ENCODE measurements around the gene DCUN1D1.

The DCUN1D1 gene

DNA sequence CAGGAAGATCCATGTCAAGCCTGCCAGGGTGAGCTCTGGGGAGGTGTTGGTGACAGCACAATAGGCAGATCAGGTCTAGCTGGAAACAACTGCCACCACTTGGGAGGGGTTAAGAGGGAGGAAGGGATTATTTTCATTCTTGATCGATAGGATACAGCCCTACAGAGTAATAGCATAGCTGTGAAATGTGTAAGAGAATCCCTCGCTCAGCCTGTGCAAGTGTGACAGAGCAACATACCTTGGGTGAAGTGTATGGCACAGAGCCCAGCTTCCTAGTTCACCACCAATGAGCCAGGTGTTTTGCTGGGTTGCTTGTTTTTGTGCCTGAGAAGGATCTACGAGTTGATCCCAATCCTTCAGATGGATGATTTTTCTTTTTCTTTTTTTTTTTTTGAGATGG, 9.2 kb upstream of the DCUN1D1 start:
- Mint-ChIP-seq H3K27me3 (no peaks in the 10 kb centered on the region), H3K36me3 (ENCODE audit: low read depth) (no peaks in the 10 kb centered on the region), H3K27ac (no peak overlapping the region), H3K4me1 (ENCODE audit: low read depth) (no peaks in the 10 kb centered on the region), H3K9me3 (peaks cover 8% of the 10 kb centered on the region), H3K4me3 (no peak overlapping the region)
- intact Hi-C loops (cut with micrococcal nuclease) = no loop called here

DNA sequence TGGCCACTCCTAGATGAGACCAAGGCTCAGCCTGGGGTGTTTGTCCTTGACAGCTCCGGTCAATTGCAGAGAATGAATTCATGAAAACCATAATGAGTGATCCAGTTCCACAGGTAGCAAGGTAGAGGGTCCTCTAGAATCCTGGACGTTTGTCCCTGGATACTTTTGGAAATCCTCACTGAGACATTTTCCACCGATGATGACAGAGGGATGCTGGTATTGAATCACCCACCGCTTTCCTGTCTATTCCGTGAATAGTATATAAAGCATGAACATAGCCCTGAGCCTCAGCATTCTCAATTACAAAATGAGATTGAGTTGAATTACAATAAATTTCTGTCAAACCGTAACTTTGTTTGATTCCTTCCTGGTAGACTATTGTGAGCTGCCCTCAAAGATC, 5.7 kb upstream of the DCUN1D1 start:
- Mint-ChIP-seq H3K9me3 (no peaks in the 10 kb centered on the region), H3K27me3 (no peaks in the 10 kb centered on the region), H3K4me3 (no peak overlapping the region), H3K27ac (no peak overlapping the region), H3K4me1 (ENCODE audit: low read depth) (peaks cover 6% of the 10 kb centered on the region), H3K36me3 (ENCODE audit: low read depth) (no peaks in the 10 kb centered on the region)
- intact Hi-C loops (cut with micrococcal nuclease) = no loop called here

DNA sequence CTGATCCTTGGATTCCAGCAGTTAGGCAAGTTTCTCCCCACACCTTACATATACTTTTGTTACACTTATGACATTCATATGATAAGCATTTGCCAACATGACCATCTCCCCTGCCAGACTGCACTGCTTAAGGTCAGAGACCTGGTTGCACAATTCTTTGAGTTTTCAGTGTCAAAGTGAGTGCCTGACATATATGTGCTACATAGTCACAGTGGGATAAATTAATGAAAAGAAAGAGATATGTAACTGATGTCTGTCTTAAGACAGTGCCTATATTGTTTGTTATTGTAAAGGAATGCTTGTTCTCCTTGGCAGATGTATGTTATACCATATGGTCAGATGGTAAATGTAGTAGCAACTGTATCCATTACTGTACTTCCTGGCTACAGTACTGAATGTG, 3.5 kb upstream of the DCUN1D1 start:
- Mint-ChIP-seq H3K4me1 (ENCODE audit: low read depth) (peaks cover 14% of the 10 kb centered on the region), H3K4me3 (no peak overlapping the region), H3K27me3 (no peaks in the 10 kb centered on the region), H3K27ac (no peak overlapping the region), H3K9me3 (no peaks in the 10 kb centered on the region), H3K36me3 (ENCODE audit: low read depth) (no peaks in the 10 kb centered on the region)
- intact Hi-C loops (cut with micrococcal nuclease) = no loop called here

DNA sequence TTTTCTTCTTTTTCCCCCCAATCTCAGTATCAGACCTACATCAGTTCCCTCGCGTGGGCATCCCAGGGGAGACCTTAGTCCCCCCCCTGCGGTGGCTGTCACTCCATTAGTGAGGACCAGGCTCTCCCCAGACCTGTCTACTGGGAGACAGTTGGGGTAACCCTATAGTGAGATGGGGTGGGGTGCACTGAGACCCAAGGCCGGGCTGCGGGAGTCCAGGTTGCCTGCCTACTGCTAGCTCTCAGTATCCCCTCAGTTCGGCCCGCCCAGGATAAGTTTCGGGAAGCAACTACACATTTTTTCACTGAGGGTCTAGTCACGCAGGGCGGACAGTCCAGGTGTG, 671 bp upstream of the DCUN1D1 start:
- Mint-ChIP-seq H3K4me1 (ENCODE audit: low read depth) (peaks cover 35% of the 10 kb centered on the region), H3K27me3 (no peaks in the 10 kb centered on the region), H3K27ac (peak overlapping the region; percentile 87), H3K9me3 (no peaks in the 10 kb centered on the region), H3K36me3 (ENCODE audit: low read depth) (no peaks in the 10 kb centered on the region), H3K4me3 (peak overlapping the region; percentile 76)
- intact Hi-C loops (cut with micrococcal nuclease) = no loop called here

DNA sequence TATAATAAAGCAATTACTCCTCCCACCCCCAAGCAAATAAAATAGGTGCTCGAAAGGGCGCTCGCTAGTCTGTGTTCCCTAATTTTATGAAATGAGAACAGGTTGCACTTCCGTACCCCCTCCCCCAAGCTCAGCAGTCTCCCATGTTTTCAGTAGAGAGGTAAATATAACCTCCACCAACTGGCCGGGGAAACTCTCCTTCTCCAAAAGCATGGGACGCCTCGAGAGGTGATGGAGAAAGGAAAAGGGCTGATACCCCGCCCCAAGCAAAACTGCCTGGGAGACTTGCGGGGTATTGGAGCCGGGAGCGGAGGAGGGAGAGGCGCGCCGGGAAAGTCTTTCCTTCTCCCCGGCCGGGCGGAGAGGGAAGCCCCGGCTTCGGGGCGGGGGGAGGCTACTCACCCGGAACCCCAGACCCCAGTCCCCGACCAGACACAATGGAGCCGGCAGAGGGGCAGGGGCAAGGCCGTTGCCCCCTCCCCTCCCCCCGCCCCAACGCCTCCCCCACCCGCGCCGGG, 605 bp downstream of the DCUN1D1 start:
- Mint-ChIP-seq H3K27me3 (no peaks in the 10 kb centered on the region), H3K36me3 (ENCODE audit: low read depth) (no peaks in the 10 kb centered on the region), H3K27ac (peak overlapping the region; percentile 87), H3K9me3 (no peaks in the 10 kb centered on the region), H3K4me3 (peak overlapping the region; percentile 88), H3K4me1 (ENCODE audit: low read depth) (peaks cover 35% of the 10 kb centered on the region)
- intact Hi-C loops (cut with micrococcal nuclease) = no loop called here

DNA sequence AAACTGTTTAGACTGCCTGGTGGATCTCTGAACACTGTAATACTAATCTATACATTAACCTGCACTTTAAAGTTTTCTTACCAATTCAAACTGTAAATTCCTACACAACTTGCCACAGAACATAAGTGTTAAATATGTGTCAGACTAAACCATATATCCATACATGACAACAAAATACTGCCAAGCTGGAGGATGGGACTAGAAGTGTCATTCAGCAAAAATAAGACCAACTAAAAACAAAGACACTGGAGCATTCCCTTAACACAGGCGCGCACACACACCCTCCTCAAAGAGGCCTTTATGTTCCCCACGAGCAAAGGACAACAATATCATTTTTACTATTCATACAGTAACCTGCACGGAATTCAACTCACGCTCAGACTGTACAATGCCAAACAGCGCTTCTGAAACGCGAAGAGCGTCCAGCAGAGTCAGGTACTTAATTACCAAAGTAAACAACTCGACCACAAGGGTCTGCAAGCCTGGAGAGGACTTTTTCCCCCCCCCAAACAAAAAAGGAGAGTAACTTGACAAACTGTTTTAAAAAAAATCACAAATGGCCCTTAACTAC, 1.1 kb downstream of the DCUN1D1 start:
- intact Hi-C loops (cut with micrococcal nuclease) = no loop called here
- H3K4me3 Mint-ChIP-seq = peak overlapping the region; percentile 88
- H3K9me3 Mint-ChIP-seq = no peaks in the 10 kb centered on the region
- H3K36me3 Mint-ChIP-seq (ENCODE audit: low read depth) = no peaks in the 10 kb centered on the region
- no peaks in the 10 kb centered on the region for H3K27me3 Mint-ChIP-seq
- peak overlapping the region; percentile 87 for H3K27ac Mint-ChIP-seq
- peaks cover 35% of the 10 kb centered on the region for H3K4me1 Mint-ChIP-seq (ENCODE audit: low read depth)

DNA sequence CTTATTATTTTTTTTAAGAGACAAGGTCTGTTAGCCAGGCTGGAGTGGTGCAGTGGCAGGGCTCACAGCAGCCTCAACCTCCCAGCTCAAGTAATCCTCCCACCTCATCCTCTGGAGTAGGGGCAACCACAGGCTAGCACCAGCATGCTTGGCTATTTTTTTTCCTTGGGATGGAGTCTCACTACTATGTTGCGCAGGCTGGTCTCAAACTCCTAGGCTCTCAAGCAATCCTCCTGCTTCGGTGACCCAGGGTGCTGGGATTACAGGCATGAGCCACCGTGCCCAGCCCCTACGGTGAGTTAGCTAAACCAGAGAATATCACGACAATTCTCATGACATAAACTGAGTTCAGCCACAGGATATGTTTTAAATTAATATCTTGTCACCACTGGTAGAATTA, 2.0 kb downstream of the DCUN1D1 start:
- Mint-ChIP-seq H3K4me1 (ENCODE audit: low read depth) (peaks cover 35% of the 10 kb centered on the region), H3K27ac (no peak overlapping the region), H3K27me3 (no peaks in the 10 kb centered on the region), H3K4me3 (no peak overlapping the region), H3K9me3 (no peaks in the 10 kb centered on the region), H3K36me3 (ENCODE audit: low read depth) (no peaks in the 10 kb centered on the region)
- intact Hi-C loops (cut with micrococcal nuclease) = no loop called here

DNA sequence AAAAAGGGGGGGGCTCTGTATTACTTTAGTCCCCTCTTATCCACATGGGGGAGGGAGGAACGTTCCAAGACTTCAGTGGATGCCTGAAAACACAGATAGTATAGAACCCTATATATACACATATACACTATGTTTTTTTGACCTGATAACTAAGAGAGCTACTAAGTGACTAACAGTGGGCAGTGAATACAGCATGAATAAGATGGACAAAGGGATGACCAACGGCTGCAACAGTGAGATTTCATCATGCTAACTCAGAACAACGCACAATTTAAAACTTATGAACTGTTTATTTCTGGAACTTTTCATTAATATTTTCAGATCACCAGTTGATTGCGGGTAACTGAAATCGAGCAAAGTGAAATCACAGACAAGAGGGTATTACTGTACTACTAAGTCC, 7.3 kb downstream of the DCUN1D1 start:
- peaks cover 39% of the 10 kb centered on the region for H3K4me1 Mint-ChIP-seq (ENCODE audit: low read depth)
- H3K27ac Mint-ChIP-seq = no peak overlapping the region
- no peaks in the 10 kb centered on the region for H3K36me3 Mint-ChIP-seq (ENCODE audit: low read depth)
- no peaks in the 10 kb centered on the region for H3K9me3 Mint-ChIP-seq
- intact Hi-C loops (cut with micrococcal nuclease) = no loop called here
- no peaks in the 10 kb centered on the region for H3K27me3 Mint-ChIP-seq
- no peak overlapping the region for H3K4me3 Mint-ChIP-seq

DNA sequence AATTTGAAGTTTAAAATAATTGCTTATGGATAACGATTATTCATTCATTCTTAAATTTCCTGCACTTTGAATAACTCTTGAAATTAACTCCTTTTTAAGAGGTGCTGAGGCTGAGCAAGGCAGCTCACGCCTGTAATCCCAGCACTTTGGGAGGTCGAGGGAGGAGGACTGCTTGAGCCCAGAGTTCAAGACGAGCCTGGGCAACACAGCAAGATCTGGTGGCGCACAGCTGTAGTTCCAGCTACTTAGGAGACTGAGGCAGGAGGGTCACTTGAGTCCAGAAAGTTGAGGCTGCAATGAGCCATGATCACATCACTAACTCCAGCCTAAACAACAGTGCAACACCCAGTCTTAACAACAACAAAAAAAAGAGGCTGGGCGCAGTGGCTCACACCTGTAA, 8.0 kb downstream of the DCUN1D1 start:
- Mint-ChIP-seq H3K27ac (peak overlapping the region; percentile 35), H3K4me1 (ENCODE audit: low read depth) (peaks cover 42% of the 10 kb centered on the region), H3K4me3 (no peak overlapping the region), H3K27me3 (no peaks in the 10 kb centered on the region), H3K9me3 (no peaks in the 10 kb centered on the region), H3K36me3 (ENCODE audit: low read depth) (no peaks in the 10 kb centered on the region)
- intact Hi-C loops (cut with micrococcal nuclease) = no loop called here

DNA sequence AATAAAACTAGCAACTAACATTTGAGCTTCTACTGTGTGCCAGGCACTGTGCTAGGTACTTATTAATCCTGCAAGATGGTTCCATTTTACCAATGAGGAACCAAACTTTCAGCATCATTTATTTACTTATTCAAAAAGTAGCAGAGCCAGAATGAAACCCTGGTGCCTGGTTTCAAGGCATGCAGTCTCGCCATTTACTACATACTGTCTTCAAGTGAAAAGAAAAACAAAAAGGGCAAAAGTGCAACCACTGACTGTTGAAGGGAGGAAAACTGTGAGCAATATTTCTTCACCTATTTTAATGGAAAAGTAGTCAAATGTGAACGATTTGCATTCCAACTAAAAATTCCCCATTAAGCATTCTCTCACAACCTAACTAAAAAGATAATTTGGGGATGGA, 8.7 kb downstream of the DCUN1D1 start:
- no peaks in the 10 kb centered on the region for H3K9me3 Mint-ChIP-seq
- H3K27ac Mint-ChIP-seq = no peak overlapping the region
- peaks cover 42% of the 10 kb centered on the region for H3K4me1 Mint-ChIP-seq (ENCODE audit: low read depth)
- H3K36me3 Mint-ChIP-seq (ENCODE audit: low read depth) = no peaks in the 10 kb centered on the region
- intact Hi-C loops (cut with micrococcal nuclease) = no loop called here
- no peaks in the 10 kb centered on the region for H3K27me3 Mint-ChIP-seq
- H3K4me3 Mint-ChIP-seq = no peak overlapping the region

DNA sequence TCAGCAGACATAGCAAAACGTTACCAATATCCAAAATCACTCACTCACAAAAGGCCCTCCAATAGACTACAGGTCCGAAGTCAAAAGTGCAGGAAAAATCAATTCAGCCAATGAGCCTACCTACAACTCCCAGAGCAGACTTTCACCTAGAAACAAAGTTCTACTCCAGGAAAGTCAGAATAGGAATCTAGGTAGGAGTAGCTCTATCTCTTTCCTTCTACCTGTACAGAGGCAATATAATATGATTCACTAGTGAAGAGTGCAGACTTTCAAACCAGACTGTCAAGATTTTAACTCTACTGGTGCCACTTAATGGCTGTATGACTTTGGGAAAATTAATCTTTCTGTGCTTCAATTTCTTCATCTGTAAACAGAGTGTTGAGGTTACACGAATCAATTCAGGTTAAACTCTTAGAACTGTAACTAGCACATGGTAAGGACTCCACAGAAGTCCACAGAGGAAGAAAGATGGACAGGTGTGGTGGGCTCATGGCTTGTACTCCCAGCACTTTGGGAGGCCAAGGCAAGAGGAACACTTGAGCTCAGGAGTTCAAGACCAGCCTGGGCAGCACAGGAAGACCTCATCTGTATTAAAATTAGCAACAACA, 9.4 kb downstream of the DCUN1D1 start:
- intact Hi-C loops (cut with micrococcal nuclease) = no loop called here
- no peak overlapping the region for H3K4me3 Mint-ChIP-seq
- H3K27ac Mint-ChIP-seq = no peak overlapping the region
- no peaks in the 10 kb centered on the region for H3K9me3 Mint-ChIP-seq
- no peaks in the 10 kb centered on the region for H3K27me3 Mint-ChIP-seq
- peaks cover 6% of the 10 kb centered on the region for H3K36me3 Mint-ChIP-seq (ENCODE audit: low read depth)
- peaks cover 41% of the 10 kb centered on the region for H3K4me1 Mint-ChIP-seq (ENCODE audit: low read depth)

DNA sequence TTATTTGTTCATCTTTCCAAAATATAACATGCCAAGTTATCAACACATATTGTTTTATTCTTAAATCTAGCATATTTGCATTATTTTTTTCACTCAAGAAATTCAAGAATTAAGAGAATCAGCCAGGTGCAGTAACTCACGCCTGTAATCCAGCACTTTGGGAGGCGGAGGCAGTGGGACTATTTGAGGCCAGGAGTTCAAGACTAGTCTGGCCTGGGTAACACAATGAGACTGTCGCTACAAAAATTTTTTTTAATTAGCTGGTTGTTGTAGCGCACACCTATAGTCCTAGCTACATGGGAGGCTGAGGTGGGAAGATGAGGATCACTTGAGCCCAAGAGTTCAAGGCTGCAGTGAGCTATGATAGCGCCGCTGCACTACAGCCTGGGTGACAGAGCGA, 10.5 kb downstream of the DCUN1D1 start:
- no peak overlapping the region for H3K4me3 Mint-ChIP-seq
- peaks cover 41% of the 10 kb centered on the region for H3K4me1 Mint-ChIP-seq (ENCODE audit: low read depth)
- no peaks in the 10 kb centered on the region for H3K9me3 Mint-ChIP-seq

DNA sequence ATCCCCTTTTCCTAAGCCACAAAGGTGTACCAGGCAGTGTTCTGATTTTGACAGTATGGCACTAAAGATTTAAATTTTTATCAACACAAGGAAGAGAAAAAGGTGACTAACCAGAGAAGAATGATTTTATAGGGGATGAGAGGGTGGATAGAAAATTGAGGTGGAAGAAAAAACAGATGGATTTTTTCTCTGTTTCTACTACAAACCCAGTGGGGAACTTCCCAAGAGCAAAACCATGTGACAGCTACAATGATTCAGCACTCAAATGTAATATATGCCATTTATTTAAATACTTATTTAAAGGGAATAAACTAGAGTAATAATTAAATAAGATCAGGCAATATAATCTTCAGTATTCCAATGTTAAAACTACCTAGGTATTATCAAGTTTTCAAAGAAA, 11.1 kb downstream of the DCUN1D1 start:
- peak overlapping the region; percentile 63 for H3K27ac Mint-ChIP-seq
- no peaks in the 10 kb centered on the region for H3K27me3 Mint-ChIP-seq
- intact Hi-C loops (cut with micrococcal nuclease) = no loop called here
- H3K4me3 Mint-ChIP-seq = no peak overlapping the region
- peaks cover 9% of the 10 kb centered on the region for H3K36me3 Mint-ChIP-seq (ENCODE audit: low read depth)
- no peaks in the 10 kb centered on the region for H3K9me3 Mint-ChIP-seq
- peaks cover 41% of the 10 kb centered on the region for H3K4me1 Mint-ChIP-seq (ENCODE audit: low read depth)

More for the DNA sequence above, 10.5 kb downstream of the DCUN1D1 start:
- Mint-ChIP-seq H3K27ac (peak overlapping the region; percentile 63), H3K27me3 (no peaks in the 10 kb centered on the region), H3K36me3 (ENCODE audit: low read depth) (peaks cover 9% of the 10 kb centered on the region)
- intact Hi-C loops (cut with micrococcal nuclease) = no loop called here

DNA sequence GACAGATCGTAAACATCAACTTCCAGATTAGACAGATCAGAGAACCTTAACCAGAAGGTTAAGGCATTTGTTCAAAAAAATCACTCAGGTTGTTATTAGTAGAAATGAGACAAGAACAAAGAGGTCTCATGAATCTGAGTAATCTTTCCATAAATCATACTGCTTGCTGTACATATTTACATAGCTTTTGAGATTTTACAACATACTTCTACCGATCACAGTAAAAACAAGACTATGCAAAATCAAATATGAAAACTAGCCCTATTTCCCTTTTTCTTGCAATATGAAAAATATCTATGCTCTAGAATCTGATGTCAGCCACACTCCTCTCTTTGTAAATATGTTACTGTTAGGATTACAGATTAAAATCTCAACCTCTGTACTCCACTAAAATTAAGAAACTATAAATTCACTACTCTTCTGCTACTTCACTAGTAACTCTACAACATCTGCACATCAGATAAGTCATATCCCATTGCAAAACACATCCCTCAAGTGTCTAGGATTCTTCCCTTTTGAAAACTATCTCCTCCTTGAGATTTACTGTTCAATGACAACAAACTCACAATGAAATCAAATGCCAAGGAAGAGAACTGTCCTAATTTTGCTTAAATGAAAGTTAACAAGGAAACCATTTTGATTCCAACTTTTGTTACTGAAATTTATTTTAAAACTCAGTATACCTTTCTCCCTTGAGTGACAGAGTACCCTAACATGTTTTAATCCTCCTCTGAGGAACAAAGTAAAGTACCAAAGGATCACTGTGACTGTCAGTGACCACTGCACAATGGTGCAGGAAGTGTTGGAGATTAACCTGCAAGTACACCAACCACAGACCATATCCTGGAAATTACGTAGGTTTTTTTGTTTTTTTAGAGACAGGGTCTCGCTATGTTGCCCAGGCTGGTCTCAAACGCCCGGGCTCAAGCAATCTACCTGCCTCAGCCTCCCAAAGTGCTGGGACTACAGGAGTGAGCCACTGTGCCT, 12.8 kb downstream of the DCUN1D1 start:
- Mint-ChIP-seq H3K27me3 (no peaks in the 10 kb centered on the region), H3K4me3 (no peak overlapping the region), H3K36me3 (ENCODE audit: low read depth) (peaks cover 18% of the 10 kb centered on the region), H3K9me3 (no peaks in the 10 kb centered on the region), H3K4me1 (ENCODE audit: low read depth) (peaks cover 41% of the 10 kb centered on the region), H3K27ac (peak overlapping the region; percentile 70)
- intact Hi-C loops (cut with micrococcal nuclease) = no loop called here
